AG10803 (cell line): ENCODE data around the gene SLC9A9.

Experiments
- DNase-seq: peaks from one replicate; pipeline ENCODE4 v3.0.0; 2010; ENCODE audit warnings: low read depth
- H3K4me3 ChIP-seq: 2 replicates; pipeline ENCODE4 v1.5.1; 2011; ENCODE audit warnings: mild to moderate bottlenecking, low read length, control low read depth
- CTCF ChIP-seq: conservative IDR thresholded peaks from 2 replicates; pipeline ENCODE4 v1.5.1; 2011; ENCODE audit warnings: mild to moderate bottlenecking, low read length, control low read depth, inconsistent platforms

Gene SLC9A9

DNA sequence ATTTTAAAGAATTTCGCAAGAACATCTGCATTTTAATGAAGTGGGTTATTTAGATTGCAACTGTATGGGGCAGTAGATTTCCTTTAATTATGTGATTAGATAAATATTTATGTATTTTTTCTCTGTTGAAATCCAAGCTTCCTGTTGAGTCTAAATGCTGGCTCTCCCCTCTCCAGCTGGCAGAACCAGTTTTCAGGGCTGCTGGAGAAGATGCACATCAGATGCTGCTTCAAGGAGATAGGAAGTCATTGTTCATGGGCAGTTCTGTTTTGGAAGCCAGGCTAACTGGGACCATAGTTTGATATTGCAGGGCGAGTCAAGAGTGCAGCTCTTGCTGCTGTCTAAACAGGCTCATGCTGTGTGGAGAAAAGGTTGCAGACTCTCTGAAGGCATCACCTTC is 97.4 kb downstream of the SLC9A9 start:
- no peak for DNase-seq
- TF ChIP-seq CTCF: no peak

GRCh38 chr3:143749926-143750325 is 98.3 kb downstream of the SLC9A9 start:
- no peak overlapping the region for H3K4me3 ChIP-seq
- TF ChIP-seq CTCF: no peak
- DNase-seq: no peak

More for the DNA sequence above, 97.4 kb downstream of the SLC9A9 start:
- no peak overlapping the region for H3K4me3 ChIP-seq

GRCh38 chr3:143737065-143737464 is 111.2 kb downstream of the SLC9A9 start:
- H3K4me3 ChIP-seq: no peak overlapping the region

DNA sequence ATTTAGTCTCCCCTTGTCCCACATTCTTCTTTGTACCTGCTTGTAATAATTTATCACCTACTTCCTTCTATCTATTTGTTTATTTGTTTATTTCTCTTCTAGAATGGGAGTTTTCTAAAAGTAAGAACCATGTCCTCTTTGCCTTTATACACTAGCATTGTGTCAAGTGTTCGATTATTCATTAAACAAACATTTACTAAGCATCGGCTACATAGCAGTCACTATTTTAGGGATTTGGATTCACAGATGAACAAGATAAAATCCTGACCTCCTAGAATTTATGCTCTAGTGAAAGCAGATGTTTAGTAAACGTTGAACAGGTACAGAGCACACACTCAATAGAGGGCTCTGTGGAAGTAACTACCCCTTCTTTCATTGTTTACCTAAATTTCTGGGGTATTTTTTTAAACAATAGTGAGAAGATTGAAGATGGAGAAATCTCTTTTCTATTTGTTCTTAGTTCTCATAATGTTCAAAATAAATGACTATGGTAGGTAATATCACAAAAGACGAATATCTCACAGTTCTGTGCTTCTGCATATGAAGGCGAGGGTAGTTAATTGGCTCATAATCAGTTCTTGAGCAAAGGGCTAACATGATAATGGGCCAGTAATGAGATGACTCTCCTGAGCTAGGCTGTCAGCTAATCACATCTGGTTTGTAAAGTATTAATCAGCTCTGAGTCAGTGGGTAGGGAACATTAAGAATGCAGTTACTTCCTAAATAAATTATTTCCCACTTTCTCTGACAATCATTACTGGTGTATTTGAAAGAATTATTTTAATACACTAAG is 111.9 kb downstream of the SLC9A9 start:
- no peak for TF ChIP-seq CTCF
- H3K4me3 ChIP-seq: no peak overlapping the region
- DNase-seq: peak; percentile 7

More at GRCh38 chr3:143737065-143737464, 111.2 kb downstream of the SLC9A9 start:
- no peak for DNase-seq
- TF ChIP-seq CTCF: no peak

- no peak for DNase-seq
- TF ChIP-seq CTCF: no peak
- no peak overlapping the region for H3K4me3 ChIP-seq
These were observed 116.5 kb downstream of the SLC9A9 start for GRCh38 chr3:143731776-143732175.

GRCh38 chr3:143731320-143731719 is 116.9 kb downstream of the SLC9A9 start:
- H3K4me3 ChIP-seq: no peak overlapping the region
- TF ChIP-seq CTCF: no peak
- DNase-seq: no peak

GRCh38 chr3:143727391-143727790 is 120.9 kb downstream of the SLC9A9 start:
- no peak overlapping the region for H3K4me3 ChIP-seq
- no peak for DNase-seq
- TF ChIP-seq CTCF: no peak
